Kidney tubule cell (primary cell): Measurements from ENCODE around the gene USP7.
"Not testable (repeated sequence)": the region's sequence is repeated elsewhere in the genome, so short reads cannot be mapped to it uniquely, and the experiment has no call there.

Source experiments
- DNase-seq: peaks from one replicate; pipeline ENCODE4 v3.0.0-alpha.2; 2018; ENCODE audit warnings: low spot score

USP7 gene

GRCh38 chr16:8924214-8924613, 39.5 kb downstream of the USP7 start:
- DNase-seq = no peak

- no peak for DNase-seq
Observed at GRCh38 chr16:8923199-8923598, 40.5 kb downstream of the USP7 start.

- DNase-seq = no peak
Observed at GRCh38 chr16:8921347-8921984, 42.2 kb downstream of the USP7 start.

GRCh38 chr16:8920645-8921346, 42.9 kb downstream of the USP7 start:
- DNase-seq = peak; percentile 9

- DNase-seq = no peak
Observed at GRCh38 chr16:8919934-8920462, 43.7 kb downstream of the USP7 start.

- DNase-seq = no peak
Observed at GRCh38 chr16:8919089-8919933, 44.4 kb downstream of the USP7 start.

- not testable (repeated sequence) for DNase-seq
Observed at GRCh38 chr16:8917336-8917735, 46.4 kb downstream of the USP7 start.

- no peak for DNase-seq
Observed at GRCh38 chr16:8916541-8917225, 47.0 kb downstream of the USP7 start.

GRCh38 chr16:8915722-8916301, 47.9 kb downstream of the USP7 start:
- no peak for DNase-seq

- no peak for DNase-seq
Observed at GRCh38 chr16:8914098-8914497, 49.6 kb downstream of the USP7 start.

- no peak for DNase-seq
Observed at GRCh38 chr16:8912793-8913192, 50.9 kb downstream of the USP7 start.

- DNase-seq = no peak
Observed at GRCh38 chr16:8910811-8911210, 52.9 kb downstream of the USP7 start.

- no peak for DNase-seq
Observed at GRCh38 chr16:8908810-8909468, 54.8 kb downstream of the USP7 start.

GRCh38 chr16:8907096-8907495, 56.6 kb downstream of the USP7 start:
- no peak for DNase-seq

- no peak for DNase-seq
Observed at GRCh38 chr16:8905795-8906591, 57.7 kb downstream of the USP7 start.

- DNase-seq = peak; percentile 39
Observed at GRCh38 chr16:8905168-8905762, 58.4 kb downstream of the USP7 start.

- no peak for DNase-seq
Observed at GRCh38 chr16:8904018-8904430, 59.7 kb downstream of the USP7 start.

GRCh38 chr16:8903004-8903403, 60.7 kb downstream of the USP7 start:
- no peak for DNase-seq

GRCh38 chr16:8901320-8901861, 62.3 kb downstream of the USP7 start:
- DNase-seq = no peak

- DNase-seq = no peak
Observed at GRCh38 chr16:8900343-8900742, 63.4 kb downstream of the USP7 start.
